Kasumi-1 (cell line): Measurements from ENCODE around the gene DIPK1A.

ENCODE experiments used
- DNase-seq, 2 experiments: peaks; one replicate each; lab custom pipeline; 2025; lab: John Stamatoyannopoulos, UW

The DIPK1A gene

GRCh38 chr1:92842082-92843045 is 118.9 kb downstream of the DIPK1A start:
- DNase-seq = no peak

- no peak for DNase-seq
Measured at GRCh38 chr1:92840600-92840999, 120.7 kb downstream of the DIPK1A start.

GRCh38 chr1:92839442-92839841 is 121.8 kb downstream of the DIPK1A start:
- DNase-seq = no peak

- DNase-seq = no peak
Measured at GRCh38 chr1:92838519-92838918, 122.7 kb downstream of the DIPK1A start.

- DNase-seq = no peak
Measured at GRCh38 chr1:92837062-92837461, 124.2 kb downstream of the DIPK1A start.

- no peak for DNase-seq
Measured at GRCh38 chr1:92834617-92835016, 126.6 kb downstream of the DIPK1A start.

GRCh38 chr1:92833840-92834239 is 127.4 kb downstream of the DIPK1A start:
- DNase-seq = no peak

GRCh38 chr1:92832537-92833114 is 128.6 kb downstream of the DIPK1A start:
- no peak for DNase-seq

GRCh38 chr1:92831762-92832536 is 129.3 kb downstream of the DIPK1A start, which contains the start of gene RPL5:
RPL5 (plus strand) TSS chr1:92832040; CDS start chr1:92832115, 75 bp downstream.
- peak; percentile 97 for DNase-seq

- no peak for DNase-seq
Measured at GRCh38 chr1:92831368-92831761, 129.9 kb downstream of the DIPK1A start.

- no peak for DNase-seq
Measured at GRCh38 chr1:92826792-92827191, 134.5 kb downstream of the DIPK1A start.

GRCh38 chr1:92822879-92823278 is 138.4 kb downstream of the DIPK1A start:
- no peak for DNase-seq

- DNase-seq = no peak
Measured at GRCh38 chr1:92820551-92820950, 140.7 kb downstream of the DIPK1A start.

- no peak for DNase-seq
Measured at GRCh38 chr1:92820024-92820423, 141.2 kb downstream of the DIPK1A start.

- DNase-seq = peak; percentile 36 to 72
Measured at GRCh38 chr1:92817986-92818764, 143.1 kb downstream of the DIPK1A start.

- no peak for DNase-seq
Measured at GRCh38 chr1:92817137-92817697, 144.0 kb downstream of the DIPK1A start.

GRCh38 chr1:92816732-92817131 is 144.5 kb downstream of the DIPK1A start:
- no peak for DNase-seq

GRCh38 chr1:92808381-92808780 is 152.9 kb downstream of the DIPK1A start:
- DNase-seq = no peak

- no peak for DNase-seq
Measured at GRCh38 chr1:92805216-92805615, 156.0 kb downstream of the DIPK1A start.

- peak in 1 of 2 experiments; percentile 28 for DNase-seq
Measured at GRCh38 chr1:92804721-92805201, 156.5 kb downstream of the DIPK1A start.
